C4-2B (cell line): ENCODE measurements around the gene SKAP2.
A peak's percentile ranks its signal among the peaks of the same experiment; 100 is the strongest.

Experiments
- H3K27ac ChIP-seq: fragments of 450-650 bp; 2 replicates; pipeline ENCODE4 v1.5.1; 2017
- CTCF ChIP-seq: fragments of 450-650 bp; conservative IDR thresholded peaks from 2 replicates; pipeline ENCODE4 v1.5.1; 2017; ENCODE audit warnings: mild to moderate bottlenecking
- ZFX ChIP-seq: fragments of 450-650 bp; IDR thresholded peaks from 2 replicates; pipeline ENCODE4 v1.6.1; 2017

Gene SKAP2

GRCh38 chr7:26721450-26721849, 142.9 kb downstream of the SKAP2 start:
- no peak for TF ChIP-seq ZFX
- no peak for TF ChIP-seq CTCF
- H3K27ac ChIP-seq = no peak overlapping the region

DNA sequence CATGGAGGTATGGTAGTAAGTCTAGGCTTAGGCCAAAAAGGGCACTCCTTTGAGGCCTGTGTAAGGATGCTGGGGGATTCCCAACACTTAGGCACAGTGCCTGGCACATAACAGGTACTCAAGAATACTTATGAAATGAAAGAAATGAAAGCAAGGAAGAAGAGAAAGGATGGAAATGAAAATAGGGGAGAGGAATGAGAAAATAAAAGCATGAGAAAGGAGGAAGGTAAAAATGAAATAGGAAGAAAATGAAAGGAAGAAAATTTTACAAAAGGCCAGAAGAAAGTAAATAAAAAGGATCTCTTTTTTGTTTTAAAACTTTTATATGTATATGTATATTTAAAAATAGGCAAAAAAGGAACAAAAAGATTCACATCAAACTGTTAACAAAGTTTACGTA, 146.3 kb downstream of the SKAP2 start:
- no peak overlapping the region for H3K27ac ChIP-seq
- TF ChIP-seq CTCF (no peak), ZFX (no peak)

- no peak overlapping the region for H3K27ac ChIP-seq
- TF ChIP-seq ZFX = no peak
- no peak for TF ChIP-seq CTCF
Observed at GRCh38 chr7:26714438-26714837, 150.0 kb downstream of the SKAP2 start.

DNA sequence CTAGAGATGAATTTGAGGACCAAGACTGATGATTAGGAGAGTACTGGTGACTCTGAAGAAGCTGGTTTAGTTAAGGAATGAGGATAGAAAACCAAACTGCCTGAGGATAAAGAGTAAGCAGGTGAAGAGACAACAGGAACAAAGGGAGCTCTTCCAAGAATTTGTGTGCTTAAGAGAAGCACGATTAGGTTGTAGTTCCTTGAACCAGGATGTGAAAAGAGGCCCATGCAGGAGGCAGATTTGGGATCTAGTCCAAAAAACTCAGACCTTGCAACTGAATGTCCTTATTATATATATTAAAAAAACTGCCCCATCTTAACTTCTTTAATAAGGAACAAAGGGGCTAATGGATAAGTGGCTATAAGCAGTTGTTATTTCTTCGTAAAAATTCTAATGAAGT, 150.4 kb downstream of the SKAP2 start:
- peak overlapping the region; percentile 83 for H3K27ac ChIP-seq
- TF ChIP-seq CTCF = no peak
- no peak for TF ChIP-seq ZFX

GRCh38 chr7:26709210-26709990, 155.0 kb downstream of the SKAP2 start:
- no peak for TF ChIP-seq CTCF
- TF ChIP-seq ZFX = no peak
- H3K27ac ChIP-seq = no peak overlapping the region

- TF ChIP-seq ZFX = no peak
- no peak for TF ChIP-seq CTCF
- H3K27ac ChIP-seq = no peak overlapping the region
Observed at GRCh38 chr7:26705567-26705966, 158.8 kb downstream of the SKAP2 start.

DNA sequence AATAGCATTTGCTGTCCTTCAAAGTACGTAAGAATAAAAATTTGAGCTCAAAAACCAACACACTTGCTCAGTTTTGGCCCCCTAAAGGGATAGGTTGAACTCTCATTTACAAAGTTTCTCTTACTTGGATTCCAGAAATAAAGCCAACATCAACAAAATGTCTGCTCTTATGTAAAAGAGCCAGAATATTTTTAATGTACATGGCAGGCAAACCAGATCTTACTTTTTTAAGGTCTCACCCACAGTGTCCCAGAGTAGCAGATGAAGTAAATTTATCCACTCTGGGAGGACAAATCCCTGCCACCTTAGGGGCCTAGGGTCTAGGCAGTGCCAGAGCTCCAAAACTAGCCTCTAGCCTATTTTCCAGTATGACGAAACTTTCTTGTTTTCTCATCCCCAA, 159.6 kb downstream of the SKAP2 start:
- TF ChIP-seq ZFX (no peak), CTCF (no peak)
- no peak overlapping the region for H3K27ac ChIP-seq
